CD14-positive monocyte (primary cell): Measurements from ENCODE around the gene RUNX2. TPM values are rescaled to one million over a fixed set of nuclear protein-coding genes. Genes with fewer than 3 reads are reported as not detected.

Experiments
- DNase-seq, 3 donors: peaks; one replicate each; pipeline ENCODE4 v3.0.0-alpha.2; 2011 to 2022
- H2AFZ ChIP-seq: 2 replicates; pipeline ENCODE4 v1.6.0; 2012; ENCODE audit warnings: mild to moderate bottlenecking, low read depth, low read length, inconsistent platforms; ENCODE audit not compliant: insufficient read depth, poor library complexity, severe bottlenecking
- H3K27ac ChIP-seq, 2 donors: 1 replicate in 1 of 2; 2 replicates in 1 of 2; pipeline ENCODE4 v1.5.1; 2012 to 2013; ENCODE audit warnings: low read length in 2 of 2, control low read depth in 1 of 2, inconsistent platforms in 1 of 2, low read depth in 1 of 2, mild to moderate bottlenecking in 1 of 2
- H3K27me3 ChIP-seq, 2 donors: one replicate each; pipeline versions ENCODE4 v1.6.0 to v1.6.1; 2011 to 2013; ENCODE audit warnings: low read length in 2 of 2; ENCODE audit not compliant: control insufficient read depth in 2 of 2, insufficient read depth in 2 of 2
- H3K36me3 ChIP-seq, 2 donors: replicated peaks in 1 of 2; 1 replicate in 1 of 2; 2 replicates in 1 of 2; pipeline versions ENCODE4 v1.5.1 to v1.6.1; 2012 to 2013; ENCODE audit warnings: low read length in 2 of 2, control low read depth in 1 of 2, inconsistent platforms in 1 of 2, mild to moderate bottlenecking in 1 of 2; ENCODE audit not compliant: insufficient read depth in 2 of 2, control insufficient read depth in 1 of 2
- H3K4me1 ChIP-seq, 2 donors: 1 replicate in 1 of 2; 2 replicates in 1 of 2; pipeline versions ENCODE4 v1.5.1 to v1.6.1; 2012 to 2013; ENCODE audit warnings: low read length in 2 of 2, control low read depth in 1 of 2, inconsistent platforms in 1 of 2, mild to moderate bottlenecking in 1 of 2, moderate library complexity in 1 of 2; ENCODE audit not compliant: insufficient read depth in 2 of 2, control insufficient read depth in 1 of 2
- H3K4me2 ChIP-seq: replicated peaks from 2 replicates; pipeline ENCODE3; 2012; ENCODE audit warnings: low read length, moderate library complexity, mild to moderate bottlenecking; ENCODE audit not compliant: poor library complexity, severe bottlenecking; ENCODE audit errors: extremely low read depth
- H3K4me3 ChIP-seq, 3 experiments: fragments of 200-600 bp in 1 of 3; sonication (generic) in 1 of 3; replicated peaks in 1 of 3; 1 replicate in 2 of 3; 2 replicates in 1 of 3; pipeline ENCODE4 v1.5.1; 2011 to 2013; ENCODE audit warnings: low read length in 3 of 3, mild to moderate bottlenecking in 3 of 3, control low read depth in 2 of 3, low read depth in 2 of 3, inconsistent platforms in 1 of 3, moderate library complexity in 1 of 3
- H3K79me2 ChIP-seq: 2 replicates; pipeline ENCODE4 v1.6.0; 2012; ENCODE audit warnings: mild to moderate bottlenecking, control low read depth, inconsistent platforms, low read length, moderate library complexity; ENCODE audit not compliant: insufficient read depth
- H3K9ac ChIP-seq: 2 replicates; pipeline ENCODE4 v1.6.0; 2017; ENCODE audit warnings: low read length, mild to moderate bottlenecking; ENCODE audit not compliant: insufficient read depth, poor library complexity, severe bottlenecking
- H3K9me3 ChIP-seq, 2 donors: replicated peaks in 1 of 2; 1 replicate in 1 of 2; 2 replicates in 1 of 2; pipeline versions ENCODE4 v1.5.1 to v1.6.1; 2012 to 2013; ENCODE audit warnings: low read length in 2 of 2, control low read depth in 1 of 2; ENCODE audit not compliant: control insufficient read depth in 1 of 2, insufficient read depth in 1 of 2
- H4K20me1 ChIP-seq: 2 replicates; pipeline ENCODE4 v1.6.0; 2012; ENCODE audit warnings: mild to moderate bottlenecking, low read length, control low read depth, moderate library complexity; ENCODE audit not compliant: insufficient read depth
- H3K27ac Mint-ChIP-seq, 7 donors: one replicate each; pipeline ENCODE4 v1.8.0; 2020; ENCODE audit warnings: mild to moderate bottlenecking in 7 of 7, mixed read lengths in 7 of 7, moderate library complexity in 6 of 7, inconsistent platforms in 2 of 7
- H3K27me3 Mint-ChIP-seq, 3 donors: one replicate each; pipeline ENCODE4 v1.8.0; 2021 to 2022; ENCODE audit warnings: low read depth in 3 of 3, mild to moderate bottlenecking in 3 of 3, mixed read lengths in 3 of 3, moderate library complexity in 3 of 3, inconsistent platforms in 1 of 3
- H3K36me3 Mint-ChIP-seq, 2 donors: one replicate each; pipeline ENCODE4 v1.8.0; 2020; ENCODE audit warnings: mixed read lengths in 2 of 2, inconsistent platforms in 1 of 2, mild to moderate bottlenecking in 1 of 2
- H3K4me1 Mint-ChIP-seq: one replicate; pipeline ENCODE4 v1.8.0; 2020; ENCODE audit warnings: mild to moderate bottlenecking, mixed read lengths
- H3K4me3 Mint-ChIP-seq, 2 donors: one replicate each; pipeline ENCODE4 v1.8.0; 2020; ENCODE audit warnings: mild to moderate bottlenecking in 2 of 2, mixed read lengths in 2 of 2, moderate library complexity in 1 of 2
- H3K9me3 Mint-ChIP-seq, 7 donors: one replicate each; pipeline ENCODE4 v1.8.0; 2020 to 2022; ENCODE audit warnings: mixed read lengths in 7 of 7, mild to moderate bottlenecking in 6 of 7, moderate library complexity in 6 of 7, inconsistent platforms in 2 of 7
- WGBS: methylation state at CpG from one replicate; pipeline ENCODE4 v1.1.5; 2013; ENCODE audit warnings: missing lambda C conversion rate; ENCODE audit not compliant: insufficient coverage; 5-methylcytosine and 5-hydroxymethylcytosine counted together
- intact Hi-C, 2 donors: fragments of 100-400 bp; cut with micrococcal nuclease; formaldehyde crosslinking; loops; one replicate each; pipeline versions ENCODE4 v1.15.0 to v1.15.1; 2023
- polyA plus RNA-seq, 3 donors: library from polyadenylated mRNA; depleted of rRNA in 1 of 3; unstranded in 2 of 3; stranded (reverse) in 1 of 3; fragments of 300-500 nt in 2 of 3; fragments of >200 nt in 1 of 3; fragmentation: Illumina TruSeq in 2 of 3; gene quantifications; 1 replicate in 2 of 3; 2 replicates in 1 of 3; pipeline ENCODE4 v1.2.3, GENCODE V29; 2012 to 2021
- TF ChIP-seq, protein P1 (sequence below): fragments of 200-600 bp; IDR thresholded peaks from one replicate; pipeline ENCODE4 v1.8.0; 2022; ENCODE audit warnings: antibody characterized with exemption, mild to moderate bottlenecking

The RUNX2 gene
- polyA plus RNA-seq, 3 donors: 1.3 to 5.0 (median 2.5) TPM

DNA sequence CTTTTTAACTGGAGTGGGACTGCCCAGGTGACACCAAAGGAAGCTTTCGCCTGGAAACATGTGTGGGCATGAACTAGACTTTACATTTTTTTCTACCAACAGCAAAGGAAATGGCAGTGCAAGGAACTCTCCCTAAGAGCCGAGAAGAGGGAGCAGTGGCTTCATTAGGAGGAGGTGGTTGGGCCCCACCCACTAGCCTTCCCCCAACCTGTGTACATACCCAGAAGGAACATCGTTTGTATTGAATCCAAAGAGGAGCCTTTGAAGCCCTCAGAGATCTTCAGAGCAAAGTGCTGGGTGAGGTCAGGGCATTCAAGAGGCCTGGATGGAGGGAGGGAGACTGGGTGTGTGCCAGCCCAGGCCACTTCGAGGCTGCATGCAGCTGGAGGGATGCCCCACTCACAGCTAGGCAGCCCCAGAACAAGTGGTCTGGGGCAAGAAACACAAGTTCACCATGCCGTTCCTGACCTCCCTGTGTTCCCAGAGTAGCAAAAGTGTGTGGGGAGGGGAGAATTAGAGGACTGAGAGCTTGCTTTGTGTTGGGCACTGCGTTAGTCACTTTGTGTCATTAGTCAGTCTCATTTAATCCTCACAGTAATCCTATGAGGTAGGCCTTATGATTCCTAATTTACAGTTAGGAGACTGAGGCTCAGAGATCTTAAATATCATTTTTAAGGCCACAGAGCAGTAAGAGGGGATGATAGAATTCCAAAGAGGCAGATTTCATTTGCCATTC is 241.2 kb downstream of the RUNX2 start:
- DNase-seq: no peak
- Histone ChIP-seq H4K20me1 (no peaks in the 10 kb centered on the region), H3K27ac (no peak overlapping the region), H3K79me2 (no peaks in the 10 kb centered on the region), H3K4me2 (no peak overlapping the region), H3K36me3 (no peaks in the 10 kb centered on the region), H2AFZ (no peak overlapping the region), H3K27me3 (no peaks in the 10 kb centered on the region), H3K4me1 (no peaks in the 10 kb centered on the region), H3K4me3 (no peak overlapping the region), H3K9me3 (no peaks in the 10 kb centered on the region), H3K9ac (no peak overlapping the region)
- H3K36me3 Mint-ChIP-seq: peaks cover 0 to 1% of the 10 kb centered on the region in 2 donors
- 75% methylated on average over 2 of the region's 6 CpGs for WGBS
- H3K4me1 Mint-ChIP-seq: peaks cover 4% of the 10 kb centered on the region
- no peak overlapping the region for H3K27ac Mint-ChIP-seq
- H3K27me3 Mint-ChIP-seq: no peaks in the 10 kb centered on the region
- peaks cover 0 to 3% (median 0%) of the 10 kb centered on the region in 7 donors for H3K9me3 Mint-ChIP-seq
- TF ChIP-seq, protein P1, sequence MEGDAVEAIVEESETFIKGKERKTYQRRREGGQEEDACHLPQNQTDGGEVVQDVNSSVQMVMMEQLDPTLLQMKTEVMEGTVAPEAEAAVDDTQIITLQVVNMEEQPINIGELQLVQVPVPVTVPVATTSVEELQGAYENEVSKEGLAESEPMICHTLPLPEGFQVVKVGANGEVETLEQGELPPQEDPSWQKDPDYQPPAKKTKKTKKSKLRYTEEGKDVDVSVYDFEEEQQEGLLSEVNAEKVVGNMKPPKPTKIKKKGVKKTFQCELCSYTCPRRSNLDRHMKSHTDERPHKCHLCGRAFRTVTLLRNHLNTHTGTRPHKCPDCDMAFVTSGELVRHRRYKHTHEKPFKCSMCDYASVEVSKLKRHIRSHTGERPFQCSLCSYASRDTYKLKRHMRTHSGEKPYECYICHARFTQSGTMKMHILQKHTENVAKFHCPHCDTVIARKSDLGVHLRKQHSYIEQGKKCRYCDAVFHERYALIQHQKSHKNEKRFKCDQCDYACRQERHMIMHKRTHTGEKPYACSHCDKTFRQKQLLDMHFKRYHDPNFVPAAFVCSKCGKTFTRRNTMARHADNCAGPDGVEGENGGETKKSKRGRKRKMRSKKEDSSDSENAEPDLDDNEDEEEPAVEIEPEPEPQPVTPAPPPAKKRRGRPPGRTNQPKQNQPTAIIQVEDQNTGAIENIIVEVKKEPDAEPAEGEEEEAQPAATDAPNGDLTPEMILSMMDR: no peak
- intact Hi-C loops: no loop called here
- H3K4me3 Mint-ChIP-seq: no peak overlapping the region

DNA sequence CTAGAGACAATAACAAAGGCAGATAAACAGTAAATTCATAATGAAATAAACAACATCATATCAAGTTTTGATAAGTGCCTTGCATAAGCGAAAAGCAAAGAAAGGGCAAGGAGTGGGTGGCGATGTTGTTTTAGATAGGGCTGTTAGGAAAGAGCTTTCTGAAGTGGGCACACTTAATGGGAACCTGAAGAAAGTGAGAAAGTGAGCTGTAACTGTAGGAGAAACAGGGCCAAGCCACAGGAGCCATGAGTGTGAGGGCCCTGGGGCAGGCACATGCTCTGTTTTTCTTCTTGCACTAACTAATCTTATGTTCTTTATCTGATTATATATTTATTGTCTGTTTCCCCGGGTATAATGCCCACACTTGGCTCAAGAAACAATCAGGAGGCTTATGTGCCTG is 243.0 kb downstream of the RUNX2 start:
- TF ChIP-seq, protein P1: no peak
- H3K36me3 Mint-ChIP-seq: no peaks in the 10 kb centered on the region
- DNase-seq: no peak
- peaks cover 4% of the 10 kb centered on the region for H3K4me1 Mint-ChIP-seq
- no peak overlapping the region for H3K27ac ChIP-seq
- H3K9me3 ChIP-seq: no peaks in the 10 kb centered on the region
- H3K4me2 ChIP-seq: no peak overlapping the region
- H4K20me1 ChIP-seq: no peaks in the 10 kb centered on the region
- H3K9me3 Mint-ChIP-seq: peaks cover 0 to 3% (median 0%) of the 10 kb centered on the region in 7 donors
- no peak overlapping the region for H3K27ac Mint-ChIP-seq
- no peaks in the 10 kb centered on the region for H3K27me3 ChIP-seq
- WGBS: 90% methylated on average over 2 of the region's 3 CpGs
- H3K36me3 ChIP-seq: no peaks in the 10 kb centered on the region
- no peak overlapping the region for H2AFZ ChIP-seq
- H3K79me2 ChIP-seq: no peaks in the 10 kb centered on the region
- no peak overlapping the region for H3K9ac ChIP-seq
- no peaks in the 10 kb centered on the region for H3K4me1 ChIP-seq
- intact Hi-C loops: no loop called here
- H3K4me3 Mint-ChIP-seq: no peak overlapping the region
- no peak overlapping the region for H3K4me3 ChIP-seq
- no peaks in the 10 kb centered on the region for H3K27me3 Mint-ChIP-seq
